Dermis microvascular lymphatic vessel endothelial cell (primary cell): ENCODE measurements around the gene NUDT12. TPM values are rescaled to one million over a fixed set of nuclear protein-coding genes. Genes with fewer than 3 reads are reported as not detected.

Experiments used
- DNase-seq, 2 donors: peaks; one replicate each; pipeline versions ENCODE4 v3.0.0 to v3.0.0-alpha.2; 2010; ENCODE audit warnings: low read depth in 2 of 2
- total RNA-seq: library from RNA; depleted of rRNA; stranded (reverse); fragments of >200 nt; gene quantifications from 2 replicates; pipeline ENCODE4 v1.2.1, GENCODE V29; 2014

The NUDT12 gene
- total RNA-seq, 1 donor from 2014 or later: 4.2 TPM

- DNase-seq: no peak
Measured at GRCh38 chr5:103541569-103541968, 21.0 kb downstream of the NUDT12 start.

- no peak for DNase-seq
Measured at GRCh38 chr5:103541114-103541513, 21.5 kb downstream of the NUDT12 start.

DNA sequence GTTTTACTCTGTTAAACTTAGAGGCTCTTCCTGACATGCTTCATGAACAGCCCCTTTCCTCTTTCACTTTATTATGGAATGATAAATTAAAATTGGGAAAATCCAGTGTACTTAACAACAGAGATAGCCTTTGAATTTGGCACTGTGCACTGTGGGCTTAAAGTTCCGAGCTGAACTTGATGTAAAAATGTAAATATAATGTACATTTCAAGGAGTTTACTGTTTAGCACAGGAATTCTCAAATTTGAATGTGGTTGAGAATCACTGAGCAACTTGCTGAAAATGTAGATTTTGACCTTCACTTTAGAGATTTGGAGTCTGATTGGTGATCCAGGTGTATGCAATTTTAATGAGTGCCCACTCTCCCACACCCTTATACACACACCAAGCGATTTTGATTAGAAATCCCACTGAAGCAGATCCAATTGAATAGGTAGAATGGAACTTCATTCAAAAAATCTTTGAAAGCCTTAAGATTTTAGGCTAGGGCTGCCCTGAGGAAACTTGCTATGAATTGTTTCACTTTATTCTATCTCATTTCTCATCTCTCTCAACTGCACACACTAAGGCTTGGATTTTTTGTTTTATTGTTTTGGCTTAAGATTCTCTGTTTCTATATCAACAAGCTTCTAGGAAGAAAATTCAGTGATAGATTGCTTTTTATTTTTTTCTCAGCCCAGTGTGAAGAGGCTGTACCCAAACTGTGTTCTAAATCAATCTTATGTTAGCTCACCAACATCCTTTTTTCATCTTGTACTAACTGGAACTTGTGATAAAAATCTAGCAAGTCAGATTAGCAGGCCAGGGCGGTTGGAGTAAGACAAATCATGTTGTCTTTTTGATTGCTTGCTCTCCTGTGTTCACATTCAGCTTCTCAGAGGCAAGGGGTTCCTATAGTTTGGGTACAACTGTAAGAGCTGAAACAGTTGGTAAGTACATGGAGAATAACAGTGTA lies 22.9 kb downstream of the NUDT12 start:
- DNase-seq: no peak

GRCh38 chr5:103532086-103532734 lies 30.4 kb downstream of the NUDT12 start:
- no peak for DNase-seq

DNA sequence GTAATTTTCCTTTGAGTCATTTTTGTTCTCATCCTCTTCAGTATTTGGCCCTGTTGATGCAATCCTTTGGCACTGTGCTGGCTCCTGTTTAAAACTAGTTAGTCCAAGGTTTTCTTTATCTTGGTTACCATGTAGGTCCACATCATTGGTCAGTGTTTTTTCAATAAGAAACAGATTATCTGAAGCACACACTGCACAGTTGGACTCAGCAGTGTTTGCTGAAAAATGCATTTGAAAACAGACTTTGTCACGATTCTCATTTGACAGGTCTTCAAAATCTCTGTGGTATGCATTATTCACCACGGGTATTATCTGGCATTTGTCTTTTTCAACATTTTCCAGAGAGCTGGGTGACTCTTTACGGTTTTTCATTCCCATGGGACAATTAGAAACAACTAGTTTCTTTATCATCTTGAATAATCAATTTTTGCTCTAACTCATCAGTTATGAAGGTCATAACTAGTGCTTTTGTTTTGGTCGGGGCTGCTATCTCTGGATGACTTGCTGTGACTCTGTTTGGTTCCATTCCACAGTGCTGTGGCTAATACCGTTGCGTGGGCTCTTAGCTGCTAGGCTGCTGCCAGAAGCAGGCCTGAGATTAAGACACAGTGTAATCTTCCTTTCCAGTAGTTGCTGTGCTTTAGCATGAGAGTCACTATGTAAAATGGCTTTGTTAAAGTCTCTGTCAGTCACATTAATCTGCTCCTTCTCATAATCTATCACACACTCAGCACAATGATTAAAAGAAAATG lies 36.2 kb downstream of the NUDT12 start:
- DNase-seq: no peak

DNA sequence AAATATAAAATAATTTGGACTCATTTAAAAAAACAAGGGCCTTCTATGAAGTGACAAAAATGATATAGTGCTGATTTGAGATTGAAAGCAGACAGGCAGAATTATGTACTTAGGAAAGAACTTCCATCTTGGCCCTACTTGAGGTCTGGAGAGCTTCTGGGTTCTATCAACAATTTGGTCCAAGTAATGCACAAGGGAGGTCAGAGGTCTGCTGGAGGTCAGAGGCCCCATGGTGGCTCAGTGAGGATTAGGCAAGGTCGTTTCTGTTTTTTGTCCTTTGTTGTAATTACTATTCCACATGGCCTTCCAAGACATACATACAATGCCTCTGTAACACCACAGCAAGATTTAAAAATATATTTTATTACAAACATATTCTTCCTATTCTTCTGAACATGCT lies 37.2 kb downstream of the NUDT12 start:
- DNase-seq: no peak

- no peak for DNase-seq
Measured at GRCh38 chr5:103523319-103523718, 39.3 kb downstream of the NUDT12 start.

- no peak for DNase-seq
Measured at GRCh38 chr5:103522586-103522985, 40.0 kb downstream of the NUDT12 start.

GRCh38 chr5:103519550-103519949 lies 43.0 kb downstream of the NUDT12 start:
- DNase-seq: no peak

- no peak for DNase-seq
Measured at GRCh38 chr5:103514371-103514770, 48.2 kb downstream of the NUDT12 start.

- no peak for DNase-seq
Measured at GRCh38 chr5:103513701-103514100, 48.9 kb downstream of the NUDT12 start.

DNA sequence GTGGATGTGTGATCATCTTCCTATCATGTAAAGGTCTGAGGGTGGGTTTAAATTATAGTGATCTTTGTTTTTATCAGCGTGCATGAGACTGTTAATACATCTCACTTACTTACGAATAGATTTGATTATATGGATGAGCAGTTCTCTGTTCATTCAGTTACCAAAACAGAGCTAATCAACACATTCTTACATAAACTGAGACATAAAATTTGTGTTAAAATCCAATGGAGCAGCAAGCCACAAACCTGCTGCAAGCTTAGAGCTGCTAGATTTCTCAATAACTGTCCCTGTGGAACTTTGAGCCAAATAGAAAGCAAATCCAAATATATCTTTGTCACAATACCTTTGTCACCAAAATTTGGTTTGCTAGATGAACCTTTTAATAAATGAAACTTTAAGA lies 50.1 kb downstream of the NUDT12 start:
- no peak for DNase-seq

GRCh38 chr5:103511554-103511885 lies 51.1 kb downstream of the NUDT12 start:
- no peak for DNase-seq

DNA sequence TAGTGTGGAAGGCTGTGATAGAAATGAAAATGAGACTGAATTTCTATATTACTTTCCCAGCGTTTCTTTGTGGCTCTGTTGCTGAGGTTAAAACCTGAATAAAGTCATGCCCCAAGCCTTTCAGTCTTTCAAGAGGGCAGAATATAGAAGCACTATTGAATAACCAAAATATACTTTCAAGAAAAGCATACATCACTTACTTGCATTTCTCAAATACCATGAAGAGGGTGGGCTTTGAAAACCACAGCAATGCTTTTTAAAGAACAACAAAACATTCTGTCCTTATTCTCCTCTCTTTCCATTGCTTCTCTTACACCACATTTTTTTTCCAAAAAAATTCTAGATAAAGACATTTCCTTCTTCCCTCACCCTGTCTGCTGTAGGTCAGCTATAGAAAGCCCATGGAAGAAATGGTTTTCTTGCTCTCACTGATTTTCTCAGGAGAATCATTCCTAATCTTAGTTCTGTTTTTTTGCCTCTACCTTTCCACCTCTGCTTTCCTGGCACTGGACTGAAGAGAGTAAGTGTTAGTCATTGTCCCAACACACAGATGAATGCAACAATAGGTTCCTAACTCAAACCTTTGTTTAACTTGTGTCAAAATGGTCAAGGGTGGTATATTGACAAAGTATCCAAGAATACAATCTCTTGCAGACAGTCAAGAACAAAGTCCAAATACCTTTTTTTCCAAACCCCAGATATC lies 51.6 kb downstream of the NUDT12 start:
- DNase-seq: no peak

- no peak for DNase-seq
Measured at GRCh38 chr5:103505581-103506305, 56.8 kb downstream of the NUDT12 start.

DNA sequence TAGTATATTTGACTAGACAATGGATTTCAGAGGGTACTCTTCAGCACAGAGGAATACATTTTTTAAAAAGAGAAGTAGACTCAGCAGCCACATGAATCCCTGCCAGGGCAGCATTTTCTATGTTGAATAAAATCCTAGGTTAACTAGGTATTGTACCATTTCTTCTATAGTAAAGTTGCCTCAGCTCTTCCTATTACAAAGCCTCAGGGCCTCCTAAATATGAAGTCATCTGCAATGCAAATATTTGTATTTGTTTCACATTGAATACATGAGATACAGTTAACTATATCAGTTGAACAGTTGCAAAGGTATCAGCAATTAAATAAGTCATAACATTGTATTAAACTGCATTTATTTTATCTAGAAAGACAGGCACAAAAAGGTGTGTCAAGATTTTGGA lies 59.5 kb downstream of the NUDT12 start:
- DNase-seq: no peak

DNA sequence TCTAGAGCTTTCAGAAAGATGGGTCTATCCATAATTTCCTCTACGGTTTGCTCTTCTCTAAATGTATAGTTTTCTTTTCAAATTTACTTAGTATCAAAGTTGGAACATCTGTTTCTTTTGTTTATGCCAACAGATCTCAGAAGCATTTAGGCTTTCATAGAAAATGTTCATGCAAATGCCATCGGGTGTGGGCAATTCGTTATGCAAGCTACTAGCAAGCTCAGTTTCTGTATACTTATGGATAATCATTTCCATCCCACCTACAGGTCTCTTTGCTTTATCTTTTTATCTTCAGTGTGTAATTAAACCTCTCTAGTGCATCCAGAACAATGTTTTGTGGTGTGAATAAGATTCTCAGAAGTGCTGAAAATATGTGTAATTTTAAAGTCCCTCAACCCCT lies 59.9 kb downstream of the NUDT12 start:
- DNase-seq: no peak
